SIG-M5 (cell line): ENCODE measurements around the gene GLRA3.

Source experiments
- DNase-seq: peaks from one replicate; lab custom pipeline; 2025; lab: John Stamatoyannopoulos, UW

The GLRA3 gene

GRCh38 chr4:174593701-174594100 lies 235.3 kb downstream of the GLRA3 start:
- DNase-seq: no peak

- peak; percentile 0 for DNase-seq
Observed at GRCh38 chr4:174592985-174593335, 236.1 kb downstream of the GLRA3 start.

GRCh38 chr4:174592256-174592984 lies 236.6 kb downstream of the GLRA3 start:
- DNase-seq: no peak

- DNase-seq: peak; percentile 13
Observed at GRCh38 chr4:174591243-174592021, 237.6 kb downstream of the GLRA3 start.

- DNase-seq: no peak
Observed at GRCh38 chr4:174590336-174590735, 238.7 kb downstream of the GLRA3 start.
